Measurements from ENCODE around the gene MAX.

- TF ChIP-seq GATA3 (IDR thresholded peaks at IDR 0.05; ENCODE audit: low read depth, low read length) (no peak), GATA2 (IDR thresholded peaks at IDR 0.05; ENCODE audit: low read depth, low read length) (no peak)
Measured at GRCh38 chr14:65104791-65105190, 2.5 kb upstream of the MAX start.

All from SH-SY5Y (cell line).